ENCODE data around the gene SSBP4.

- TF ChIP-seq POLR2A (IDR thresholded peaks at IDR 0.05), result no peak
- no peak for TF ChIP-seq CTCF (IDR thresholded peaks at IDR 0.05)
- TF ChIP-seq EP300 (IDR thresholded peaks at IDR 0.05), result no peak
- peak in 1 of 3 donors; percentile 14 for TF ChIP-seq POLR2AphosphoS5 (IDR thresholded peaks at IDR 0.05)
Measured at GRCh38 chr19:18415178-18415867, 3.9 kb upstream of the SSBP4 start.

Data from suprapubic skin (tissue), 4 donors.